GM23338 (cell line): ENCODE results near the gene ELOA2. TPM values are rescaled to one million over a fixed set of nuclear protein-coding genes. Genes with fewer than 3 reads are reported as not detected.
"Not testable (repeated sequence)": the region's sequence is repeated elsewhere in the genome, so short reads cannot be mapped to it uniquely, and the experiment has no call there.

Source experiments
- ATAC-seq: fragments of 200-7000 bp; cut with Tn5 transposase; 3 replicates; pipeline ENCODE4 v1.9.1; 2020
- DNase-seq: peaks from one replicate; pipeline ENCODE4 v3.0.0-alpha.2; 2015; ENCODE audit warnings: low spot score
- H2AFZ ChIP-seq: fragments of 200-600 bp; sonication (generic); 2 replicates; pipeline ENCODE4 v1.8.0; 2016; ENCODE audit warnings: antibody characterized with exemption, mild to moderate bottlenecking, moderate library complexity
- H3F3A ChIP-seq: fragments of 200-600 bp; sonication (generic); replicated peaks from 2 replicates; pipeline ENCODE4 v1.8.0; 2017; ENCODE audit warnings: antibody characterized with exemption, mixed run types, low read depth
- H3K27ac ChIP-seq: fragments of 200-600 bp; sonication (generic); 2 replicates; pipeline ENCODE4 v1.6.1; 2016; ENCODE audit warnings: low read depth
- H3K27me3 ChIP-seq: fragments of 200-600 bp; sonication (generic); 2 replicates; pipeline ENCODE4 v1.8.0; 2016; ENCODE audit warnings: mild to moderate bottlenecking, mixed run types, moderate library complexity; ENCODE audit not compliant: insufficient read depth
- H3K36me3 ChIP-seq: fragments of 200-600 bp; sonication (generic); 2 replicates; pipeline ENCODE4 v1.8.0; 2016; ENCODE audit warnings: mild to moderate bottlenecking; ENCODE audit not compliant: insufficient read depth
- H3K4me1 ChIP-seq: fragments of 200-600 bp; sonication (generic); 2 replicates; pipeline ENCODE4 v1.8.0; 2016; ENCODE audit warnings: mild to moderate bottlenecking, moderate library complexity; ENCODE audit not compliant: insufficient read depth
- H3K4me2 ChIP-seq: fragments of 200-600 bp; sonication (generic); 2 replicates; pipeline ENCODE4 v1.7.1; 2017; ENCODE audit warnings: mixed run types
- H3K4me3 ChIP-seq: fragments of 200-600 bp; sonication (generic); 2 replicates; pipeline ENCODE4 v1.6.1; 2016; ENCODE audit warnings: mixed run types
- H3K79me2 ChIP-seq: fragments of 200-600 bp; sonication (generic); replicated peaks from 2 replicates; pipeline ENCODE4 v1.8.0; 2017; ENCODE audit warnings: mild to moderate bottlenecking; ENCODE audit not compliant: insufficient read depth
- H3K9me2 ChIP-seq: fragments of 200-600 bp; sonication (generic); 2 replicates; pipeline ENCODE4 v1.8.0; 2017; ENCODE audit not compliant: insufficient read depth
- H4K20me1 ChIP-seq: fragments of 200-600 bp; sonication (generic); replicated peaks from 2 replicates; pipeline ENCODE4 v1.8.0; 2017; ENCODE audit warnings: mild to moderate bottlenecking; ENCODE audit not compliant: insufficient read depth
- H3K27ac Mint-ChIP-seq: 2 replicates; pipeline ENCODE4 v1.8.0; 2020; ENCODE audit warnings: inconsistent platforms, mild to moderate bottlenecking, moderate library complexity, mixed read lengths
- H3K27me3 Mint-ChIP-seq: 3 replicates; pipeline ENCODE4 v1.8.0; 2022; ENCODE audit warnings: low read depth, mild to moderate bottlenecking, moderate library complexity, mixed read lengths, inconsistent platforms; ENCODE audit not compliant: insufficient read depth, poor library complexity
- H3K36me3 Mint-ChIP-seq: 3 replicates; pipeline ENCODE4 v1.8.0; 2021; ENCODE audit warnings: low read depth, mild to moderate bottlenecking, inconsistent platforms, moderate library complexity, mixed read lengths
- H3K4me1 Mint-ChIP-seq: 3 replicates; pipeline ENCODE4 v1.8.0; 2020; ENCODE audit warnings: mild to moderate bottlenecking, inconsistent platforms, mixed read lengths
- H3K4me3 Mint-ChIP-seq: 3 replicates; pipeline ENCODE4 v1.8.0; 2021; ENCODE audit warnings: moderate library complexity, mild to moderate bottlenecking, inconsistent platforms, mixed read lengths
- H3K9me3 Mint-ChIP-seq: 3 replicates; pipeline ENCODE4 v1.8.0; 2020; ENCODE audit warnings: moderate library complexity, mild to moderate bottlenecking, inconsistent platforms, mixed read lengths
- EZH2 ChIP-seq: fragments of 200-600 bp; sonication (generic); IDR thresholded peaks from one replicate; pipeline ENCODE4 v1.8.0; 2017; ENCODE audit warnings: antibody characterized with exemption, mild to moderate bottlenecking, low read depth; ENCODE audit not compliant: unreplicated experiment
- NANOG ChIP-seq: IDR thresholded peaks from 2 replicates; pipeline ENCODE4 v1.6.1; 2016; ENCODE audit warnings: antibody characterized with exemption, borderline replicate concordance
- POLR2AphosphoS5 ChIP-seq: IDR thresholded peaks from 2 replicates; pipeline ENCODE4 v1.6.1; 2016; ENCODE audit warnings: antibody characterized with exemption, low read depth
- ZNF114 ChIP-seq: fragments of 250-450 bp; sonication (Bioruptor Pico); IDR thresholded peaks from 2 replicates; pipeline ENCODE4 v1.5.0; 2020; ENCODE audit warnings: mild to moderate bottlenecking, moderate library complexity
- polyA plus RNA-seq: library from polyadenylated mRNA; unstranded; fragments of >200 nt; fragmentation: Nextera tagmentation; extraction: Ambion mirVana; gene quantifications from 2 replicates; pipeline ENCODE4 v1.2.1, GENCODE V29; 2016
- total RNA-seq: library from RNA; depleted of rRNA; stranded (reverse); fragments of >200 nt; shearing (Covaris generic); gene quantifications from 2 replicates; pipeline ENCODE4 v1.2.3, GENCODE V29; 2014
- TF ChIP-seq, protein P1 (sequence below): fragments of 250-450 bp; sonication (Bioruptor Pico); IDR thresholded peaks from 2 replicates; pipeline ENCODE4 v1.5.0; 2020; ENCODE audit warnings: mild to moderate bottlenecking, moderate library complexity
- TF ChIP-seq, protein P2 (sequence below): IDR thresholded peaks from 2 replicates; pipeline ENCODE4 v1.6.1; 2016; ENCODE audit warnings: antibody characterized with exemption
- TF ChIP-seq, protein P3 (sequence below): IDR thresholded peaks from one replicate; pipeline ENCODE4 v1.6.1; 2018; ENCODE audit warnings: antibody characterized with exemption; ENCODE audit not compliant: unreplicated experiment

ELOA2 gene
- total and polyA plus RNA-seq, 2 experiments from 2014 or later: not detected

DNA sequence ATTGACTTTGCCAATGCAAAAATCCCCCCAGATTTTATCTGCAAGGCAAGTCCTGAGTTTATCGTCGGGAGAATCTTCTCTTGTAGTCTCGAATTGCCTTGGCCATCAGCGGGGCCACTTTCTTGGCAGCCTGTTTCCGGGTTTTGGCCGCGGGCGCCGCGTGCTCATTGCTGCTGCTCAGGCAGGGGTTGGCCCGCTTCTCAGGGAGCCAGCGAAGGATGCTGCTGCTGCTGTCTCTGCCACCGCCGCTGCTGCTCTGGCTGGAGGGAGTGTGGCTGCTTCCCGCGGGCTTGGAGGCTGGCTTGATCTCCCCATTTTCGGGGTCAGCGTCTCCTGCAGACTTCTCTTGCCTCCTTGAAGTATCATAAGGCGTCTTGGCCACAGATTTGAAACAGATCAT is 2.5 kb downstream of the ELOA2 start:
- Histone ChIP-seq H3K4me1 (no peaks in the 10 kb centered on the region), H3K4me2 (no peak overlapping the region), H3K4me3 (no peak overlapping the region), H3K79me2 (no peaks in the 10 kb centered on the region), H2AFZ (no peak overlapping the region), H3K27ac (no peak overlapping the region), H3K36me3 (no peaks in the 10 kb centered on the region), H3K9me2 (no peaks in the 10 kb centered on the region), H4K20me1 (no peaks in the 10 kb centered on the region), H3F3A (no peaks in the 10 kb centered on the region), H3K27me3 (no peaks in the 10 kb centered on the region)
- H3K27ac Mint-ChIP-seq: no peak overlapping the region
- DNase-seq (no peak), ATAC-seq (no peak)
- H3K4me1 Mint-ChIP-seq: peaks cover 9% of the 10 kb centered on the region
- H3K36me3 Mint-ChIP-seq: no peaks in the 10 kb centered on the region
- H3K9me3 Mint-ChIP-seq: no peaks in the 10 kb centered on the region
- no peak overlapping the region for H3K4me3 Mint-ChIP-seq
- peaks cover 5% of the 10 kb centered on the region for H3K27me3 Mint-ChIP-seq
- no peak for TF ChIP-seq EZH2
- TF ChIP-seq NANOG: no peak
- TF ChIP-seq ZNF114 (CRISPR knock-in tag): no peak
- TF ChIP-seq, protein P1, sequence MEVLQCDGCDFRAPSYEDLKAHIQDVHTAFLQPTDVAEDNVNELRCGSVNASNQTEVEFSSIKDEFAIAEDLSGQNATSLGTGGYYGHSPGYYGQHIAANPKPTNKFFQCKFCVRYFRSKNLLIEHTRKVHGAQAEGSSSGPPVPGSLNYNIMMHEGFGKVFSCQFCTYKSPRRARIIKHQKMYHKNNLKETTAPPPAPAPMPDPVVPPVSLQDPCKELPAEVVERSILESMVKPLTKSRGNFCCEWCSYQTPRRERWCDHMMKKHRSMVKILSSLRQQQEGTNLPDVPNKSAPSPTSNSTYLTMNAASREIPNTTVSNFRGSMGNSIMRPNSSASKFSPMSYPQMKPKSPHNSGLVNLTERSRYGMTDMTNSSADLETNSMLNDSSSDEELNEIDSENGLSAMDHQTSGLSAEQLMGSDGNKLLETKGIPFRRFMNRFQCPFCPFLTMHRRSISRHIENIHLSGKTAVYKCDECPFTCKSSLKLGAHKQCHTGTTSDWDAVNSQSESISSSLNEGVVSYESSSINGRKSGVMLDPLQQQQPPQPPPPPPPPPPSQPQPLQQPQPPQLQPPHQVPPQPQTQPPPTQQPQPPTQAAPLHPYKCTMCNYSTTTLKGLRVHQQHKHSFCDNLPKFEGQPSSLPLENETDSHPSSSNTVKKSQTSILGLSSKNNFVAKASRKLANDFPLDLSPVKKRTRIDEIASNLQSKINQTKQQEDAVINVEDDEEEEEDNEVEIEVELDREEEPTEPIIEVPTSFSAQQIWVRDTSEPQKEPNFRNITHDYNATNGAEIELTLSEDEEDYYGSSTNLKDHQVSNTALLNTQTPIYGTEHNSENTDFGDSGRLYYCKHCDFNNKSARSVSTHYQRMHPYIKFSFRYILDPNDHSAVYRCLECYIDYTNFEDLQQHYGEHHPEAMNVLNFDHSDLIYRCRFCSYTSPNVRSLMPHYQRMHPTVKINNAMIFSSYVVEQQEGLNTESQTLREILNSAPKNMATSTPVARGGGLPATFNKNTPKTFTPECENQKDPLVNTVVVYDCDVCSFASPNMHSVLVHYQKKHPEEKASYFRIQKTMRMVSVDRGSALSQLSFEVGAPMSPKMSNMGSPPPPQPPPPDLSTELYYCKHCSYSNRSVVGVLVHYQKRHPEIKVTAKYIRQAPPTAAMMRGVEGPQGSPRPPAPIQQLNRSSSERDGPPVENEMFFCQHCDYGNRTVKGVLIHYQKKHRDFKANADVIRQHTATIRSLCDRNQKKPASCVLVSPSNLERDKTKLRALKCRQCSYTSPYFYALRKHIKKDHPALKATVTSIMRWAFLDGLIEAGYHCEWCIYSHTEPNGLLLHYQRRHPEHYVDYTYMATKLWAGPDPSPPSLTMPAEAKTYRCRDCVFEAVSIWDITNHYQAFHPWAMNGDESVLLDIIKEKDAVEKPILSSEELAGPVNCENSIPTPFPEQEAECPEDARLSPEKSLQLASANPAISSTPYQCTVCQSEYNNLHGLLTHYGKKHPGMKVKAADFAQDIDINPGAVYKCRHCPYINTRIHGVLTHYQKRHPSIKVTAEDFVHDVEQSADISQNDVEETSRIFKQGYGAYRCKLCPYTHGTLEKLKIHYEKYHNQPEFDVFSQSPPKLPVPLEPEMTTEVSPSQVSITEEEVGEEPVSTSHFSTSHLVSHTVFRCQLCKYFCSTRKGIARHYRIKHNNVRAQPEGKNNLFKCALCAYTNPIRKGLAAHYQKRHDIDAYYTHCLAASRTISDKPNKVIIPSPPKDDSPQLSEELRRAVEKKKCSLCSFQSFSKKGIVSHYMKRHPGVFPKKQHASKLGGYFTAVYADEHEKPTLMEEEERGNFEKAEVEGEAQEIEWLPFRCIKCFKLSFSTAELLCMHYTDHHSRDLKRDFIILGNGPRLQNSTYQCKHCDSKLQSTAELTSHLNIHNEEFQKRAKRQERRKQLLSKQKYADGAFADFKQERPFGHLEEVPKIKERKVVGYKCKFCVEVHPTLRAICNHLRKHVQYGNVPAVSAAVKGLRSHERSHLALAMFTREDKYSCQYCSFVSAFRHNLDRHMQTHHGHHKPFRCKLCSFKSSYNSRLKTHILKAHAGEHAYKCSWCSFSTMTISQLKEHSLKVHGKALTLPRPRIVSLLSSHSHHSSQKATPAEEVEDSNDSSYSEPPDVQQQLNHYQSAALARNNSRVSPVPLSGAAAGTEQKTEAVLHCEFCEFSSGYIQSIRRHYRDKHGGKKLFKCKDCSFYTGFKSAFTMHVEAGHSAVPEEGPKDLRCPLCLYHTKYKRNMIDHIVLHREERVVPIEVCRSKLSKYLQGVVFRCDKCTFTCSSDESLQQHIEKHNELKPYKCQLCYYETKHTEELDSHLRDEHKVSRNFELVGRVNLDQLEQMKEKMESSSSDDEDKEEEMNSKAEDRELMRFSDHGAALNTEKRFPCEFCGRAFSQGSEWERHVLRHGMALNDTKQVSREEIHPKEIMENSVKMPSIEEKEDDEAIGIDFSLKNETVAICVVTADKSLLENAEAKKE (CRISPR knock-in tag): no peak
- TF ChIP-seq POLR2AphosphoS5: no peak
- TF ChIP-seq, protein P2, sequence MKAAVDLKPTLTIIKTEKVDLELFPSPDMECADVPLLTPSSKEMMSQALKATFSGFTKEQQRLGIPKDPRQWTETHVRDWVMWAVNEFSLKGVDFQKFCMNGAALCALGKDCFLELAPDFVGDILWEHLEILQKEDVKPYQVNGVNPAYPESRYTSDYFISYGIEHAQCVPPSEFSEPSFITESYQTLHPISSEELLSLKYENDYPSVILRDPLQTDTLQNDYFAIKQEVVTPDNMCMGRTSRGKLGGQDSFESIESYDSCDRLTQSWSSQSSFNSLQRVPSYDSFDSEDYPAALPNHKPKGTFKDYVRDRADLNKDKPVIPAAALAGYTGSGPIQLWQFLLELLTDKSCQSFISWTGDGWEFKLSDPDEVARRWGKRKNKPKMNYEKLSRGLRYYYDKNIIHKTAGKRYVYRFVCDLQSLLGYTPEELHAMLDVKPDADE: no peak
- TF ChIP-seq, protein P3, sequence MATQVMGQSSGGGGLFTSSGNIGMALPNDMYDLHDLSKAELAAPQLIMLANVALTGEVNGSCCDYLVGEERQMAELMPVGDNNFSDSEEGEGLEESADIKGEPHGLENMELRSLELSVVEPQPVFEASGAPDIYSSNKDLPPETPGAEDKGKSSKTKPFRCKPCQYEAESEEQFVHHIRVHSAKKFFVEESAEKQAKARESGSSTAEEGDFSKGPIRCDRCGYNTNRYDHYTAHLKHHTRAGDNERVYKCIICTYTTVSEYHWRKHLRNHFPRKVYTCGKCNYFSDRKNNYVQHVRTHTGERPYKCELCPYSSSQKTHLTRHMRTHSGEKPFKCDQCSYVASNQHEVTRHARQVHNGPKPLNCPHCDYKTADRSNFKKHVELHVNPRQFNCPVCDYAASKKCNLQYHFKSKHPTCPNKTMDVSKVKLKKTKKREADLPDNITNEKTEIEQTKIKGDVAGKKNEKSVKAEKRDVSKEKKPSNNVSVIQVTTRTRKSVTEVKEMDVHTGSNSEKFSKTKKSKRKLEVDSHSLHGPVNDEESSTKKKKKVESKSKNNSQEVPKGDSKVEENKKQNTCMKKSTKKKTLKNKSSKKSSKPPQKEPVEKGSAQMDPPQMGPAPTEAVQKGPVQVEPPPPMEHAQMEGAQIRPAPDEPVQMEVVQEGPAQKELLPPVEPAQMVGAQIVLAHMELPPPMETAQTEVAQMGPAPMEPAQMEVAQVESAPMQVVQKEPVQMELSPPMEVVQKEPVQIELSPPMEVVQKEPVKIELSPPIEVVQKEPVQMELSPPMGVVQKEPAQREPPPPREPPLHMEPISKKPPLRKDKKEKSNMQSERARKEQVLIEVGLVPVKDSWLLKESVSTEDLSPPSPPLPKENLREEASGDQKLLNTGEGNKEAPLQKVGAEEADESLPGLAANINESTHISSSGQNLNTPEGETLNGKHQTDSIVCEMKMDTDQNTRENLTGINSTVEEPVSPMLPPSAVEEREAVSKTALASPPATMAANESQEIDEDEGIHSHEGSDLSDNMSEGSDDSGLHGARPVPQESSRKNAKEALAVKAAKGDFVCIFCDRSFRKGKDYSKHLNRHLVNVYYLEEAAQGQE: no peak

DNA sequence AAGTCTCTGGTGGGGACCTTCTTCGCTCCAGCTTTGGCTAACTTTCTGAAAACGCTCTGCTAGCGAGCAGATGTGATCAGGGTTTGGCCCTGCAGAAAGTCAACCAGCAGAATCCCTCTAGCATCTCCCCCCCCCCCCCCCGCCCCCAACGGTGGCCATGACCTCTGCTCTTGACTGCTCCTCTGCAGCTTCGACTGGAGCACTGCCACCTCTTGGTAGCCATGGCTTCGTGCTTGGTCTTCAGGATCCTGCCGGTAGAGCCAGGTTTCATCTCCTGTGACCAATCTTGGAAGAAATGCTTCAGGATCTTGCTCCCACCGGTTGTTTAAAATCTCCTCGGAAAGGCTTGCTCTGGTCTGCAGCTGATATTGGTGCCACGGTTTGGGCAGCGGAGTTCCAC is 4.5 kb downstream of the ELOA2 start:
- ATAC-seq: peak; percentile 19

DNA sequence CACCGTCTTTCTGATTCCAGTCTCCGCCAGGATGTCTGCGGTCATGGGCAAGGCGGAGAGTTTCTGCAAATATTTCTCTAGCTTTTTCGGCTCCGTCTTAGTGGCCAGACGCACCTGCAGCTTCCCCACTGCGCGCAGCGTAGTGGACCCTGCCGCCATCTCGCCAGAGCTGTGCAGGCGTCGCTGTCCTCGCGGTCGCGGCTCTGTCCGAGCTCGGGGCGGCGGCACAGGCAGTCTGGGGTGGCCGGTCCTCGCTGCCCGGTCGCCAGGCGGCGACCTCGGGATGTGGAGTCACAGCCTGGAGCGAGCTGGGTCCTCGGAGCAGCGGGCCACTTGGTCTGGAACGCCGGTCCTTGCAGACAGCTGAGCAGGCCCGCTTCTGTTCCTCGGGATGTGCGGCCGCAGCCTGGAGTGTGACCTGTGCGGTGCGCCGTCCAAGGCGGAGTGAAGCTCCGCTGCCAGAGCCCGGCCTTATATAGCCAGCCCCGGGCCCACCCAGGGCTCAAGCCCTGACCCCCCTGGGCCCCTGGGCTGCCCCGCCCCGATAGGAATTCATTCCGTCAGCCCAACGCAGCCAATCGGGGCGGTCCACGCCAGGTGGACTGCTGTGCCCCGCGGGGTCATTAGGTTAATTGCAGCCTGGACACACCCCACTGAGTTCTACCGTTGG is 5.6 kb downstream of the ELOA2 start:
- not testable (repeated sequence) for H3K27me3 Mint-ChIP-seq, H3K4me3 ChIP-seq, H3K36me3 ChIP-seq, H3K4me1 Mint-ChIP-seq, H3K9me3 Mint-ChIP-seq, H3K4me1 ChIP-seq, H3K36me3 Mint-ChIP-seq, H3K27ac Mint-ChIP-seq, H3K4me2 ChIP-seq, H3F3A ChIP-seq, H3K27me3 ChIP-seq, H2AFZ ChIP-seq, DNase-seq, H3K79me2 ChIP-seq, H3K4me3 Mint-ChIP-seq, H3K27ac ChIP-seq, H4K20me1 ChIP-seq, H3K9me2 ChIP-seq
- peak; percentile 7 for ATAC-seq

More for the DNA sequence above, 4.5 kb downstream of the ELOA2 start:
- not testable (repeated sequence) for H3K4me3 Mint-ChIP-seq, H3K36me3 Mint-ChIP-seq, H3K27ac Mint-ChIP-seq, H3K4me1 ChIP-seq, H3K9me3 Mint-ChIP-seq, H3K36me3 ChIP-seq, H4K20me1 ChIP-seq, H3K79me2 ChIP-seq, H2AFZ ChIP-seq, DNase-seq, H3K4me2 ChIP-seq, H3K4me3 ChIP-seq, H3K9me2 ChIP-seq, H3K27ac ChIP-seq, H3K27me3 Mint-ChIP-seq, H3K4me1 Mint-ChIP-seq, H3F3A ChIP-seq, H3K27me3 ChIP-seq
